Fibroblast of mammary gland (primary cell): ENCODE data around the gene EYA2.

Source experiments
- DNase-seq: peaks from one replicate; pipeline ENCODE4 v3.0.0-alpha.2; 2010; ENCODE audit warnings: low read depth
- H3K4me3 ChIP-seq: 2 replicates; pipeline ENCODE4 v1.5.1; 2011; ENCODE audit warnings: low read depth, mild to moderate bottlenecking, low read length, moderate library complexity; ENCODE audit not compliant: control insufficient read depth
- CTCF ChIP-seq: conservative IDR thresholded peaks from 2 replicates; pipeline ENCODE4 v1.5.1; 2011; ENCODE audit warnings: low read depth, low read length, inconsistent platforms; ENCODE audit not compliant: control insufficient read depth, insufficient read depth

The EYA2 gene

GRCh38 chr20:47230811-47231256 lies 336.2 kb downstream of the EYA2 start:
- no peak for TF ChIP-seq CTCF
- DNase-seq = no peak
- H3K4me3 ChIP-seq = no peak overlapping the region

- no peak for DNase-seq
- no peak overlapping the region for H3K4me3 ChIP-seq
- no peak for TF ChIP-seq CTCF
These were observed 336.9 kb downstream of the EYA2 start for GRCh38 chr20:47231382-47232039.

- no peak overlapping the region for H3K4me3 ChIP-seq
- DNase-seq = no peak
- no peak for TF ChIP-seq CTCF
These were observed 337.9 kb downstream of the EYA2 start for GRCh38 chr20:47232518-47232917.

GRCh38 chr20:47233333-47234188 lies 338.9 kb downstream of the EYA2 start:
- H3K4me3 ChIP-seq = no peak overlapping the region
- TF ChIP-seq CTCF = no peak
- DNase-seq = peak; percentile 73

- no peak for DNase-seq
- H3K4me3 ChIP-seq = no peak overlapping the region
- TF ChIP-seq CTCF = no peak
These were observed 340.5 kb downstream of the EYA2 start for GRCh38 chr20:47235111-47235510.

GRCh38 chr20:47235853-47236638 lies 341.4 kb downstream of the EYA2 start:
- DNase-seq = no peak
- TF ChIP-seq CTCF = no peak
- H3K4me3 ChIP-seq = no peak overlapping the region
